PC-9 (cell line): ENCODE results near the gene IZUMO1.

ENCODE experiments used
- CTCF ChIP-seq: fragments of 200-600 bp; sonication (generic); conservative IDR thresholded peaks from 2 replicates; pipeline ENCODE4 v1.6.1; 2017; ENCODE audit warnings: mixed run types, antibody characterized with exemption, mild to moderate bottlenecking, moderate library complexity
- EZH2 ChIP-seq: fragments of 200-600 bp; sonication (generic); IDR thresholded peaks from 2 replicates; pipeline ENCODE4 v1.8.0; 2017; ENCODE audit warnings: antibody characterized with exemption, low read depth

- no peak for TF ChIP-seq CTCF
- TF ChIP-seq EZH2 = no peak
Measured at GRCh38 chr19:48718711-48719231, 27.9 kb downstream of the IZUMO1 start.
